GM12878 (cell line): ENCODE measurements around the gene ACBD7. TPM values are rescaled to one million over a fixed set of nuclear protein-coding genes. Genes with fewer than 3 reads are reported as not detected.

Experiments
- ATF2 ChIP-seq: IDR thresholded peaks from 2 replicates; pipeline ENCODE4 v1.6.1; 2012; ENCODE audit warnings: low read length, inconsistent platforms
- BACH1 ChIP-seq: fragments of 450-650 bp; IDR thresholded peaks from 2 replicates; pipeline ENCODE4 v1.6.1; 2017; ENCODE audit warnings: mild to moderate bottlenecking, borderline replicate concordance
- BCL11A ChIP-seq: IDR thresholded peaks from 2 replicates; pipeline ENCODE4 v1.6.1; 2011; ENCODE audit warnings: low read depth, low read length
- BMI1 ChIP-seq: fragments of 450-650 bp; IDR thresholded peaks from 2 replicates; pipeline ENCODE4 v1.6.1; 2016; ENCODE audit warnings: mild to moderate bottlenecking, moderate library complexity, borderline replicate concordance
- CEBPZ ChIP-seq: fragments of 150-350 bp; IDR thresholded peaks from 2 replicates; pipeline ENCODE4 v1.6.1; 2016; ENCODE audit warnings: low read depth, low read length
- CHD2 ChIP-seq: IDR thresholded peaks from 2 replicates; pipeline ENCODE4 v1.6.1; 2011; ENCODE audit warnings: low read depth, low read length, improper control_type of control experiment, borderline replicate concordance
- FOXM1 ChIP-seq: IDR thresholded peaks from 2 replicates; pipeline ENCODE4 v1.6.1; 2012; ENCODE audit warnings: low read depth, mild to moderate bottlenecking, inconsistent platforms, low read length, moderate library complexity
- IKZF1 ChIP-seq: fragments of 450-650 bp; conservative IDR thresholded peaks from 2 replicates; pipeline ENCODE4 v1.6.1; 2017; ENCODE audit warnings: antibody characterized with exemption, mild to moderate bottlenecking
- MEF2B ChIP-seq: fragments of 450-650 bp; IDR thresholded peaks from 2 replicates; pipeline ENCODE4 v1.6.1; 2018; ENCODE audit warnings: mild to moderate bottlenecking, moderate library complexity; ENCODE audit not compliant: partially characterized antibody, poor library complexity, severe bottlenecking
- MTA2 ChIP-seq: fragments of 450-650 bp; IDR thresholded peaks from 2 replicates; pipeline ENCODE4 v1.6.1; 2016; ENCODE audit warnings: low read depth, mild to moderate bottlenecking, moderate library complexity
- NFXL1 ChIP-seq: fragments of 450-650 bp; IDR thresholded peaks from 2 replicates; pipeline ENCODE4 v1.6.1; 2017; ENCODE audit warnings: antibody characterized with exemption, mild to moderate bottlenecking, borderline replicate concordance
- NRF1 ChIP-seq: conservative IDR thresholded peaks from 2 replicates; pipeline ENCODE4 v1.6.1; 2011; ENCODE audit warnings: mild to moderate bottlenecking, low read depth, low read length, improper control_type of control experiment
- POLR2AphosphoS5 ChIP-seq: IDR thresholded peaks from 2 replicates; pipeline ENCODE4 v1.6.1; 2011; ENCODE audit warnings: mild to moderate bottlenecking, low read length, inconsistent platforms
- RAD51 ChIP-seq: fragments of 450-650 bp; IDR thresholded peaks from 2 replicates; pipeline ENCODE4 v1.6.1; 2016; ENCODE audit warnings: moderate library complexity, mild to moderate bottlenecking, inconsistent platforms
- RELA ChIP-seq: fragments of 450-650 bp; IDR thresholded peaks from 2 replicates; pipeline ENCODE4 v1.8.0; 2014; ENCODE audit warnings: borderline replicate concordance; ENCODE audit not compliant: partially characterized antibody
- RFX5 ChIP-seq: IDR thresholded peaks from 2 replicates; pipeline ENCODE4 v1.6.1; 2011; ENCODE audit warnings: low read depth, low read length, improper control_type of control experiment
- SMAD1 ChIP-seq: fragments of 450-650 bp; IDR thresholded peaks from 2 replicates; pipeline ENCODE4 v1.6.1; 2018; ENCODE audit warnings: mild to moderate bottlenecking, low read depth; ENCODE audit not compliant: partially characterized antibody
- SREBF1 ChIP-seq: IDR thresholded peaks from 2 replicates; pipeline ENCODE4 v1.6.1; 2012; ENCODE audit warnings: mild to moderate bottlenecking, low read length
- SUPT20H ChIP-seq: IDR thresholded peaks from 2 replicates; pipeline ENCODE4 v1.6.1; 2011; ENCODE audit warnings: low read depth, mild to moderate bottlenecking, low read length, moderate library complexity, borderline replicate concordance; ENCODE audit not compliant: control insufficient read depth
- SUZ12 ChIP-seq: fragments of 200-600 bp; sonication (generic); IDR thresholded peaks from one replicate; pipeline ENCODE4 v1.6.1; 2018; ENCODE audit warnings: antibody characterized with exemption, mild to moderate bottlenecking; ENCODE audit not compliant: unreplicated experiment
- TCF12 ChIP-seq: IDR thresholded peaks from 2 replicates; pipeline ENCODE4 v1.6.1; 2011; ENCODE audit warnings: low read depth, mild to moderate bottlenecking, low read length
- ZBTB40 ChIP-seq: fragments of 450-650 bp; IDR thresholded peaks from 2 replicates; pipeline ENCODE4 v1.6.1; 2016; ENCODE audit warnings: mild to moderate bottlenecking, moderate library complexity, borderline replicate concordance
- polyA plus RNA-seq, 11 experiments: library from polyadenylated mRNA; depleted of rRNA in 4 of 11; unstranded in 6 of 11; stranded (reverse) in 5 of 11; fragments of >200 nt; fragmentation: Nextera tagmentation in 4 of 11; fragmentation: Illumina TruSeq in 1 of 11; extraction: Ambion mirVana in 4 of 11; extraction: Trizol in 1 of 11; gene quantifications; 1 replicate in 1 of 11; 2 replicates in 10 of 11; pipeline versions ENCODE4 v1.2.1 to v1.2.3, GENCODE V29; 2011 to 2016; ENCODE audit warnings: inconsistent platforms in 2 of 11, missing spikeins in 2 of 11, low read depth in 1 of 11
- total RNA-seq, 4 experiments: library from RNA; depleted of rRNA in 3 of 4; stranded (reverse); fragments of >200 nt in 3 of 4; fragmentation: Illumina TruSeq in 1 of 4; extraction: Trizol in 1 of 4; gene quantifications; 2 replicates each; pipeline versions ENCODE4 v1.2.1 to v1.2.3, GENCODE V29; 2013 to 2021

The ACBD7 gene
- total and polyA plus RNA-seq, 10 of the 15 experiments (the other 5 are each of a cell fraction or from before 2014, with no cell fraction given) = 0.04 to 0.74 (median 0.36) TPM

GRCh38 chr10:15097011-15097812 lies 8.6 kb upstream of the ACBD7 start, which contains the start of gene RPP38 (continued):
- TF ChIP-seq TCF12 = no peak
- TF ChIP-seq RELA = peak; percentile 8
- TF ChIP-seq ZBTB40 = no peak; the same call in 1 of the 2 replicates
- TF ChIP-seq MEF2B = peak; percentile 25
- TF ChIP-seq SUZ12 = no peak
- TF ChIP-seq BACH1 = peak; percentile 76; the same call in 1 of the 2 replicates
- peak; percentile 99 for TF ChIP-seq IKZF1
- no peak for TF ChIP-seq NFXL1
- TF ChIP-seq RAD51 = no peak
- no peak for TF ChIP-seq RFX5
- TF ChIP-seq ATF2 = no peak
- TF ChIP-seq FOXM1 = no peak
- TF ChIP-seq POLR2AphosphoS5 = peak; percentile 90
- TF ChIP-seq CHD2 = peak; percentile 98
- TF ChIP-seq SREBF1 = no peak
- no peak for TF ChIP-seq BCL11A
- TF ChIP-seq SMAD1 = no peak
- TF ChIP-seq SUPT20H = no peak
- no peak for TF ChIP-seq CEBPZ
- peak; percentile 88 for TF ChIP-seq NRF1
- TF ChIP-seq BMI1 = peak; percentile 96
- no peak for TF ChIP-seq MTA2
